Gastrocnemius medialis (tissue), 4 donors: ENCODE measurements around the gene SLC8A3. TPM values are rescaled to one million over a fixed set of nuclear protein-coding genes. Genes with fewer than 3 reads are reported as not detected.

ENCODE experiments used
- ATAC-seq, 2 donors: fragments of 150-250 bp; one replicate each; pipeline ENCODE4 v1.9.1; 2016
- DNase-seq, 2 donors: peaks; one replicate each; pipeline ENCODE4 v3.0.0-alpha.2; 2019
- H3K27ac ChIP-seq, 4 donors: fragments of 200-600 bp; sonication (generic); 1 replicate in 1 of 4; 2 replicates in 3 of 4; pipeline ENCODE4 v1.5.1; 2016 to 2018; ENCODE audit warnings: mild to moderate bottlenecking in 2 of 4, moderate library complexity in 1 of 4
- H3K27me3 ChIP-seq, 3 donors: fragments of 200-600 bp; sonication (generic) in 2 of 3; 1 replicate in 1 of 3; 2 replicates in 2 of 3; pipeline versions ENCODE4 v1.5.1 to v1.6.0; 2016 to 2019; ENCODE audit warnings: mild to moderate bottlenecking in 1 of 3, moderate library complexity in 1 of 3
- H3K36me3 ChIP-seq, 2 donors: fragments of 200-600 bp; sonication (generic) in 1 of 2; one replicate each; pipeline ENCODE4 v1.5.1; 2017 to 2018
- H3K4me1 ChIP-seq, 2 donors: fragments of 200-600 bp; sonication (generic) in 1 of 2; one replicate each; pipeline ENCODE4 v1.5.1; 2016 to 2017; ENCODE audit warnings: mild to moderate bottlenecking in 2 of 2
- H3K4me3 ChIP-seq, 4 donors: fragments of 200-600 bp; sonication (generic) in 3 of 4; 1 replicate in 1 of 4; 2 replicates in 3 of 4; pipeline ENCODE4 v1.5.1; 2016 to 2019; ENCODE audit warnings: mild to moderate bottlenecking in 2 of 4
- H3K9me3 ChIP-seq, 3 donors: fragments of 200-600 bp; sonication (generic) in 2 of 3; 1 replicate in 1 of 3; 2 replicates in 2 of 3; pipeline ENCODE4 v1.5.1; 2016 to 2019
- POLR2A ChIP-seq, 2 donors: fragments of 450-650 bp; IDR thresholded peaks; one replicate each; pipeline ENCODE4 v1.6.1; 2017; ENCODE audit warnings: antibody characterized with exemption in 2 of 2, mild to moderate bottlenecking in 2 of 2, moderate library complexity in 2 of 2
- in situ Hi-C, 4 donors: fragments of 200-750 bp; cut with MboI; loops; one replicate each; pipeline versions ENCODE4 v1.15.0 to v1.8.0; 2017; ENCODE audit warnings: low sequenced_read_pairs in 4 of 4
- intact Hi-C: fragments of 100-400 bp; cut with DNase I; formaldehyde crosslinking; loops from one replicate; pipeline ENCODE4 v1.15.1; 2023; ENCODE audit warnings: low total_unique reads
- total RNA-seq, 4 donors: library from RNA; depleted of rRNA; stranded (reverse); fragments of >200 nt; gene quantifications; one replicate each; pipeline versions ENCODE4 v1.1.0 to v1.2.3, GENCODE V29; 2016
- TF ChIP-seq, protein P1 (sequence below), 5 experiments: fragments of 450-650 bp in 3 of 5; fragments of 200-600 bp in 2 of 5; sonication (generic) in 2 of 5; IDR thresholded peaks in 4 of 5; conservative IDR thresholded peaks in 1 of 5; 1 replicate in 4 of 5; 2 replicates in 1 of 5; pipeline ENCODE4 v1.5.1; 2016 to 2019; ENCODE audit warnings: antibody characterized with exemption in 5 of 5, mild to moderate bottlenecking in 3 of 5, moderate library complexity in 3 of 5

Gene SLC8A3
- total RNA-seq, 4 donors from 2014 or later: 8.5 to 14.1 (median 12.6) TPM

GRCh38 chr14:70180718-70181117 is 8.0 kb downstream of the SLC8A3 start:
- intact Hi-C loops: loop anchor here (10.0 kb wide), 1 partner anchor 546 kb away; no protein-coding TSS in a partner anchor
- in situ Hi-C loops: no loop called here
- DNase-seq (no peak), ATAC-seq (peak; percentile 18 to 38)
- Histone ChIP-seq H3K27ac (peak overlapping the region in 3 of 4 donors; percentile 20 to 35 (median 33)), H3K4me3 (no peak overlapping the region), H3K9me3 (no peaks in the 10 kb centered on the region), H3K4me1 (peaks cover 44 to 55% of the 10 kb centered on the region in 2 donors), H3K27me3 (no peaks in the 10 kb centered on the region), H3K36me3 (no peaks in the 10 kb centered on the region)
- TF ChIP-seq POLR2A (IDR thresholded peaks at IDR 0.05): no peak
- TF ChIP-seq, protein P1, sequence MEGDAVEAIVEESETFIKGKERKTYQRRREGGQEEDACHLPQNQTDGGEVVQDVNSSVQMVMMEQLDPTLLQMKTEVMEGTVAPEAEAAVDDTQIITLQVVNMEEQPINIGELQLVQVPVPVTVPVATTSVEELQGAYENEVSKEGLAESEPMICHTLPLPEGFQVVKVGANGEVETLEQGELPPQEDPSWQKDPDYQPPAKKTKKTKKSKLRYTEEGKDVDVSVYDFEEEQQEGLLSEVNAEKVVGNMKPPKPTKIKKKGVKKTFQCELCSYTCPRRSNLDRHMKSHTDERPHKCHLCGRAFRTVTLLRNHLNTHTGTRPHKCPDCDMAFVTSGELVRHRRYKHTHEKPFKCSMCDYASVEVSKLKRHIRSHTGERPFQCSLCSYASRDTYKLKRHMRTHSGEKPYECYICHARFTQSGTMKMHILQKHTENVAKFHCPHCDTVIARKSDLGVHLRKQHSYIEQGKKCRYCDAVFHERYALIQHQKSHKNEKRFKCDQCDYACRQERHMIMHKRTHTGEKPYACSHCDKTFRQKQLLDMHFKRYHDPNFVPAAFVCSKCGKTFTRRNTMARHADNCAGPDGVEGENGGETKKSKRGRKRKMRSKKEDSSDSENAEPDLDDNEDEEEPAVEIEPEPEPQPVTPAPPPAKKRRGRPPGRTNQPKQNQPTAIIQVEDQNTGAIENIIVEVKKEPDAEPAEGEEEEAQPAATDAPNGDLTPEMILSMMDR (IDR thresholded peaks at IDR 0.05 in 4 of 5, conservative IDR thresholded peaks at IDR 0.05 in 1 of 5): no peak

DNA sequence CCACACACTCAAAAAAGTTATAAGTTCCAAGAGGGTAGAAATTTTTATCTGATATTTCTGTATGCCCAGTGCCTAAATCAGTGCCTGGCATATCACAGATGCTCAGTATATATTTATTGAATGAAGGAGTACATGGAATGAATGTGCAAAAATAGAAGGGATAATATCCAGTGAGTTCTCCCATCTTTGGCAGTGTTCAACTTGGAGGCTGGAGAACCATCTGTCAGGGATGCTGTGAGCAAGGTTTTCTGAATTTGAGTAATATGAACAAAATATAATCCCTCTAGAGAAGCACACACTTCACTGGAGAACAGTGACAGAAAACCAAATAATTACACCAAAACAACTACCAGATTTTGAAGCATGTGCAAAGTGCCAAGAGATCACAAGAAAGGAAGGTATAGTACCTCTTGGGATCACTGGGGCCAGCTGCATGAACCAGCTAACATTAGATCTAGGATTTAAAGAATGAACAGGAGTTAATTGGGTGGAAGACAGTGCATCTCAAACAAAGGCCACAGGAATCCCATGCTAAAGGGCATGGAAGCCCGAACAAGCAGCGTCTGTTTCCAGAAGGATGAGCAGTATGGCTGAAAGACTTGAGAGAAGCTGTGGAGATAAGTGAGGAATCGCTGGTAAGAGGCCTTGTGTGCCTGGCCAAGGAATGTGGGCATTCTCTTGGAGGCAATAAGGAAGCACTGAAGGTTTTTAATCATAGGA is 11.5 kb downstream of the SLC8A3 start:
- intact Hi-C loops: no loop called here
- DNase-seq (no peak), ATAC-seq (no peak)
- in situ Hi-C loops: no loop called here
- Histone ChIP-seq H3K4me1 (peaks cover 30 to 36% of the 10 kb centered on the region in 2 donors), H3K9me3 (no peaks in the 10 kb centered on the region), H3K27me3 (no peaks in the 10 kb centered on the region), H3K4me3 (no peak overlapping the region), H3K27ac (no peak overlapping the region), H3K36me3 (no peaks in the 10 kb centered on the region)
- no peak for TF ChIP-seq POLR2A (IDR thresholded peaks at IDR 0.05)
- TF ChIP-seq, protein P1 (IDR thresholded peaks at IDR 0.05 in 4 of 5, conservative IDR thresholded peaks at IDR 0.05 in 1 of 5): no peak

DNA sequence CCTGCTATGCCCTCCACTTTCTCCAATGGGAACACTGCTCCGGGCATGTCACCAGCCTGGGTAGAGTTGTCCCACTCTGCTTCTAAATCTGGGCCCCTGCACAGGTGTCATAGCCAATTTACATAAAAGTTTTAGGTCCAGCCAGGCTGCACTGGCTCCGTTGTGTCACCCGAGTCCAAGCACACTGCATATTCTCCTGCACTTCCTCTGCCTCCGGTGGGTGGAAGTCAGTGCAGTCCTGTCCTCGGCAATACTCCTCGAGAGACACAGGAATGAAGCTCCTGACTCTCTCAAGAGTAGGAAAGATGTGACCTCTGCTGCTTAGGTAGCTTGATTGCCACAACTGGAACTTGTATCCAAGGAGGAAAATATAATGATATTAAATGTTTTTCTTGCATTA is 15.2 kb downstream of the SLC8A3 start:
- ATAC-seq (peak in 1 of 2 donors; percentile 52), DNase-seq (no peak)
- in situ Hi-C loops (no loop called here), intact Hi-C loops (no loop called here)
- H3K9me3 ChIP-seq: no peaks in the 10 kb centered on the region
- H3K27ac ChIP-seq: peak overlapping the region in 1 of 4 donors; percentile 29
- no peak overlapping the region for H3K4me3 ChIP-seq
- TF ChIP-seq POLR2A (IDR thresholded peaks at IDR 0.05): no peak
- TF ChIP-seq, protein P1 (IDR thresholded peaks at IDR 0.05 in 4 of 5, conservative IDR thresholded peaks at IDR 0.05 in 1 of 5): no peak
- H3K27me3 ChIP-seq: no peaks in the 10 kb centered on the region
- H3K36me3 ChIP-seq: no peaks in the 10 kb centered on the region
- peaks cover 6 to 18% of the 10 kb centered on the region in 2 donors for H3K4me1 ChIP-seq

GRCh38 chr14:70171726-70172125 is 17.0 kb downstream of the SLC8A3 start:
- TF ChIP-seq, protein P1 (IDR thresholded peaks at IDR 0.05 in 4 of 5, conservative IDR thresholded peaks at IDR 0.05 in 1 of 5): no peak
- TF ChIP-seq POLR2A (IDR thresholded peaks at IDR 0.05): no peak
- Histone ChIP-seq H3K9me3 (no peaks in the 10 kb centered on the region), H3K27me3 (no peaks in the 10 kb centered on the region), H3K4me1 (peaks cover 6 to 18% of the 10 kb centered on the region in 2 donors), H3K4me3 (no peak overlapping the region), H3K27ac (no peak overlapping the region), H3K36me3 (no peaks in the 10 kb centered on the region)
- DNase-seq (no peak), ATAC-seq (no peak)
- in situ Hi-C loops (no loop called here), intact Hi-C loops (no loop called here)
